HG03280 (cell line): ENCODE measurements around the gene DIDO1.

ENCODE experiments used
- ATAC-seq: cut with Tn5 transposase; IDR thresholded peaks from one replicate; pipeline ENCODE4 v1.9.1; 2021; ENCODE audit warnings: mild to moderate bottlenecking, moderate library complexity; ENCODE audit not compliant: unreplicated experiment

The DIDO1 gene

DNA sequence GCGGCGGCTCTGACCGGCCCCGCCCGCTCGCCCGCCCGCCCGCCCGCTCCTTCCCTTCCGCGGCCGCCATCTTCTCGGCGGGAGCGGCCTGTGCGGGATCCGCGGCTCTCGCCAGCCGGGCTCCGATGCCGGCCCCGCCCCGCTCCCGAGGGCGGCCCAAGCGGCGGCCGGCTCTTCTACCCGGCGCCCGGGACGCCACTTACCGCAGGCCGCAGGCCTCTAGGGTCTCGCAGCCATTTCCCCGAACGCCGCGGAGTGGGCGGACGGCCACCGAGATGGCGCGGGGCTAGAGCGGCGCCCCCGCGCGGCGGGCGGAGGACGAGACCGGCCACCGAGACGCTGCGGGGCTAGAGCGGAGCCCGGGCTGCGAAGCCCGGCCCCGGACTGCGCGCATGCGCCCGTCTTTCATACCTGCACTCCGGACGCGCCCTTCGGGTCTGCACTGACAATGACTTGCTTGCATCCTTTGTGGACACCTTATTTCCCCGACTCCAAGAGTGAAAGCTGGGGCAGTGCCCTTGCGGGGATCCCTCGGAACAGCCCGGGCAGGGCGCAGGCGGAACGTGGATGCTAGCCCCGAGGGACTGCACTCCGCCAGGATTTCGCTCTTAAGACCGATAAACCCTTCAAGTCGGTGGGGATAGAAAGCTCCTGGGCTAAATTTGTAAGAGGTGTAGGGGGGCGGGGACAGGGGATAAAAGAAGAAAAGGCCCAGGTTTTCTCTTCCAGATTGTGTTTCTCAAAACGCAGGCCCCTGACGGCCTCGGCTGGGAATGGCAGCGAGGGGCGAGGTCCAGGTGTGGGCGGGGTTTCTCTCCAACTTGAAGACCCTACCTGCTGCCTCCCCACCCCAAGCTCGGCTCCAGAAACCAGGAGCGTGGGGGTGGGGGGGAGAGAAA lies at the start of gene DIDO1:
DIDO1 (minus strand) TSS at position 277 of the 899 bp plus-strand sequence.
- peak; percentile 80 for ATAC-seq

GRCh38 chr20:62975251-62975760 lies 49.0 kb upstream of the DIDO1 start:
- ATAC-seq, result no peak

DNA sequence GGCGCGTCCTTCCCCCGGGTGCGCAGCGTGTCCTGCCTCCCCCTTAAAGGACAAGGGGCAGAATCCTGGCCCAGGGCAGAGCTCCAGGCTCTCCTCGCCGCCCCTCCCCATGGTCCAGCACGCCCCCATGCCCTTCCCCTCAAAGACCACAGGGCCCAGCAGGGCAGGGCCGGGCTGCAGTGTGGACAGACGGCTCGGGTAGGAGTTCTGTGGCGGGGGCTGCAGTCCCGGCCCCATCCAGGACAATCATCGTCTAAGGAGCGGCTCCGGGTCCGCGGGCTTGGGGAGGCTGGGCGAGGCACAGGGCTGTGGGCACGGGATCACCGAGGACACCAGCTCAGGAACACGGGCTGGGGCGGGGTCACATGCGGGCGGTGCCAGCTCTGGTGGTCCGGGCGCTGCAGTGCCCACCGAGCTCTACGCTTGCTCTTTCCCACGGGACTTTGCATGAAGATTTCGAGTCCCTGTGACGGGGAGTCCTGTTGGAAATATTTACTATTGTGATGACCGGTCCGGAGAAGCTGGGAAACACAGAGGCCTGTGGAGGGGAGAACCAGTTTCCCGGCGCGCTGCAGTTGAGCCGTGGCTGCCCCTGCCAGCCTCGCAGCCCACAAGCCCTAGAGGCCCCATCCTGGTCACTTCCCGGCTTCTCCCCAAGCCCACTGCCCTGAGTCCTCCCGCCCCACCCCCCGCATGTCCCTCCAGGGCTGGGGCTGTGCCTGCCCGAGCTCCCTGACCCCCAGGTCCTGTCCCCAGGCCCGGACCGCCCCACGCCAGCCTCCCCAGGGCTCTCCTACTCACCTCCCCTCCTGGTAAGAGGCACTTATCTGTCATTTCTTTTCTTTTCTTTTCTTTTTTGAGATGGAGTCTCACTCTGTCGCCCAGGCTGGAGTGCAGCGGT lies 46.8 kb upstream of the DIDO1 start:
- ATAC-seq, result no peak

- ATAC-seq, result peak; percentile 67
These were observed 45.9 kb upstream of the DIDO1 start for GRCh38 chr20:62971950-62972844.

GRCh38 chr20:62971211-62971949 lies 45.1 kb upstream of the DIDO1 start:
- no peak for ATAC-seq

- ATAC-seq, result no peak
These were observed 44.3 kb upstream of the DIDO1 start for GRCh38 chr20:62970307-62971210.

DNA sequence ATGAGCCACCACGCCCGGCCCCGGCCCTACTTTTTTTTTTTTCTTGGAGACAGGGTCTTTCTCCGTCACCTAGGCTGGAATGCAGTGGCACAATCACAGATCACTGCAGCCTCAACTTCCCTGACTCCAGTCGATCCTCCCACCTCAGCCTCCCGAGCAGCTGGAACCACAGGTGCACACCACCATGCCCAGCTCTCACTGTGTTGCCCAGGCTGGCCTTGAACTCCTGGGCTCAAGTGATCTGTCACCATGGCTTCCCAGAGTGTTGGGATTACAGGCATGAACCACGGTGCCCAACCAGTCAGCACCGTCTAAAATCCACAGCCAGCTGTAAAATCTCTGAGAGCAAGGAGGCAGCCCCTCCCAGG lies 43.6 kb upstream of the DIDO1 start:
- ATAC-seq, result no peak

GRCh38 chr20:62969179-62969760 lies 43.0 kb upstream of the DIDO1 start:
- no peak for ATAC-seq

DNA sequence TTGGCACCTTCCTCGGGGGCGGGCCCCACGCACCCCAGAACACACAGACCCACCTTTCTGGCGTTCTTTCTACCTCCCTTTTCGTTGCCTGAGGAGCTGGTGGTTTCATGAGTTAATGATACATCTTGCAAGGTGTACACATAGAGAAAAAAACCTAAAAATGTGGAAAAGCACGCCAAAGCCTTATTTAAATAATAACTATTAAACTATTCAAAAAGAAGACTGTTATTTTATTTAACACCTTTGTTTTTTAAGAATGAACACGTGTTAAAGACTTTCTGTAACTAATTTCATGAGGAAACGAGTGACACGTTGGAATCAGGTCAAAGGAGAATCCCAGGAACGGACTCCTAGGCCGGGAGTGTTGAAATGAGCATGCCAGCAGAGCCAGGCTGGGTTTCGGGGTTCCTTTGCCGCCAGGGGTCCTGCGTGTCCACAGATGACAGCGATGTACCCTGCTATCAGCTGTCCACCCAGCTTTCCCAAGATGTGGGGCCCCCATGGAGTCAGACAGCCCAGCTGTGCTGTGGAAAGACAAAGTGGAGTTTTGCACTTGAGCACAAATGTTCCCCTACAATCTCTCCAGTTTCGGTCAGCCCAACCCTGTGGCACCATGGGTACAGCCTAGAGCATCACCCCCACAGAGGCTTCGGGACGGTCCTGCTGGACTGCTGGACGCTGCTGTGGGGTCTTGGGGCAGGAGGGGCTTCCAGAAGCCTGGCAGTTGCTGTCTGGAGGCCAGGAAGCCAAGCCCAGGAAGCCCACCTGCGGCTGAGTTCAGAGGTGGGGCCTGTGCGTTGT lies 42.3 kb upstream of the DIDO1 start:
- no peak for ATAC-seq

GRCh38 chr20:62967628-62968351 lies 41.5 kb upstream of the DIDO1 start:
- no peak for ATAC-seq

- no peak for ATAC-seq
These were observed 40.8 kb upstream of the DIDO1 start for GRCh38 chr20:62967149-62967501.

DNA sequence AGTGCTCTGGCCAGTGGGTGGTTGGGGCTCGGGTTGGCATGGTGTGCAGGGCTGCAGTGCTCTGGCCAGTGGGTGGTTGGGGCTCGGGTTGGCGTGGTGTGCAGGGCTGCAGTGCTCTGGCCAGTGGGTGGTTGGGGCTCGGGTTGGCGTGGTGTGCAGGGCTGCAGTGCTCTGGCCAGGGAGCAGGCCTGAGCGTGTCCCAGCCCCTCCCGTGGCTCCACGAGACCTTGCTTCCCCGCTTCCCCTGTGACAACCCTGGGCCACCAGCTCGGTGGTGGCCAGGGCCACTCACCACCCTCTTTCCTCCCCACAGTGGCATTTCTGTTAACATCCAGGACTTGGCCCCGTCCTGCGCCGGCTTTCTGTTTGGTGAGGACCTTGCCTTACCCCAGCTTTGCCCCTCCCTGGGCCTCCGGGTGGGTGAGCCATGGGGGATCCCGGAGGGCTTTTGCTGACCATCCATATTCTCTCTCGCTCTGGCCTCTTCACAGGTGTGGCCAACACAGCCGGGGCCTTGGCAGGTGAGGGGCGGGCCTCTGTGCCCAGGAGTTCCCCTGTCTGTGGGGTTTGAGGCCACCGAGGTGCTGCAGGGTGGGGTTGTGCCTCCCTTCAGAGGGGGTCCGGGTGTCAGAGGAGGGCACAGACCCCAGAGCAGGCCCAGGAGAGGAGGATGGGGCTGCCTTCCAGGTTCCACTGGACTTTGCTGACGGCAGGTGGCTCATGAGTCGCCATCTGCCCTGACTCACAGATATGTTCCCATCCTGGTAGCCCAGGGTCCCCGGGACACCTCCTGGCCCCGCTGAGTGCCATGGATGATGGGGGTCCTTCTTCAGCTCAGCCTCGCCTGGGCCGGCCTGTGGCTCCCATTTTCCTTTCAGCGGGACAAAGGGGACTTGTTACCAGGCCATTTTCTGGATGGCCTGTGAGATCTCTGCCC lies 40.2 kb upstream of the DIDO1 start:
- ATAC-seq, result no peak

GRCh38 chr20:62965363-62965771 lies 39.1 kb upstream of the DIDO1 start:
- no peak for ATAC-seq

DNA sequence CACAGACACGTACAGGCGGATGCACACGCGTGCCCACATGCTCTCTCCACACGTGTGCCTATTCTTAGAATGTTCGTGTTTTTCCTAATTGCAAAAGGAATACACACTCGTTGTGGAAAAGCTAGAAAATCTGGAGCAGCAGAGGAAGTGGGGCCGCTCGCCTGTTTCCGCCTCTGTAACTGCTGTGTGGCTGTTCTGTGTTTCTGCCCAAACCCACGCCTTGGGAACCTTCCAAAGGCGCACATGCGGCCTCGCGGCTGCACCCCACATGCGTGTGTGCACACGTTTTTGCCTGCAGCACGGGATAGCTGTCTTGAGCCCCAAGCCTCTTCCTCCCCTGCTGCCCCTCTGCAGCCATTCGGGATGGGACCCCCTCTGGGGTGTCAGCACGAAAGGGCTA lies 38.4 kb upstream of the DIDO1 start:
- ATAC-seq, result no peak

DNA sequence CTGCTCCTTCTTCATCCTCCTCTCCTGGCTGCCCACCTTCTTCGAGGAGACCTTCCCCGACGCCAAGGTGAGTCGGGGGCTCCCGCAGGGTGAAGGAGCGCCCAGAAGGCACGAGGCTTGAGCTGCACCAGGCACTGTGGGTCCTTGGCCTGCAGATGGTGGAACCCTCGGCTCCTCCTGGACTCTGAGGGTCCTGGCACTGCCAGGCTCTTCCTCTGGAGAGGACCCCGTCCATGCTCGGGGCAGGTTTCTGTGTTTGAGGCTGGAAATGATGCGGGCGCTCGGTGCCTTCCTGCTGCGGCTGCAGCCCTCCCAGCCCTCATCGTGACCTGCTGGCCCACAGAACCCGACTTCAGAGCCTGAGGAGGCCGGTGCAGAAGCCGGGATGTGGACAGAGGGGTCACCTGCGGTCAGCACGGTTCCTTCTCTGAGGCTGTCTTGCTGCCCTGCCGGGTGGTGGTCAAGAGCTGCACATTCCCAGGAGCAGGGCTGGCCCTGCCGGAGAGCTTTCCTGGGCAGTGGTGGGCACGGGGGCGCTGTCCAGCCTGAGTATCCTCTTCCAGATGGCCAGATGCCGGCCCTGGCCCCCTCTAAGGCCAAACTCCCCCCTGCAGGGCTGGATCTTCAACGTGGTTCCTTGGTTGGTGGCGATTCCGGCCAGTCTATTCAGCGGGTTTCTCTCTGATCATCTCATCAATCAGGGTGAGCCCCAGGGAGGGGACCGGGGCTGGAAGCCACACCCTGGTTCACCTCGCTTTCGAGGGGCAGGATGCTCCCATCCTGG lies 37.5 kb upstream of the DIDO1 start:
- no peak for ATAC-seq
